ENCODE results near the gene SORCS1.

SORCS1 gene

GRCh38 chr10:106958589-106959361 is 205.7 kb downstream of the SORCS1 start:
- no peak for DNase-seq (ENCODE audit: extremely low read depth, low read depth)
- no peak overlapping the region for H3K4me3 ChIP-seq (replicated peaks; ENCODE audit: low read depth, low read length)
- TF ChIP-seq, protein P1, sequence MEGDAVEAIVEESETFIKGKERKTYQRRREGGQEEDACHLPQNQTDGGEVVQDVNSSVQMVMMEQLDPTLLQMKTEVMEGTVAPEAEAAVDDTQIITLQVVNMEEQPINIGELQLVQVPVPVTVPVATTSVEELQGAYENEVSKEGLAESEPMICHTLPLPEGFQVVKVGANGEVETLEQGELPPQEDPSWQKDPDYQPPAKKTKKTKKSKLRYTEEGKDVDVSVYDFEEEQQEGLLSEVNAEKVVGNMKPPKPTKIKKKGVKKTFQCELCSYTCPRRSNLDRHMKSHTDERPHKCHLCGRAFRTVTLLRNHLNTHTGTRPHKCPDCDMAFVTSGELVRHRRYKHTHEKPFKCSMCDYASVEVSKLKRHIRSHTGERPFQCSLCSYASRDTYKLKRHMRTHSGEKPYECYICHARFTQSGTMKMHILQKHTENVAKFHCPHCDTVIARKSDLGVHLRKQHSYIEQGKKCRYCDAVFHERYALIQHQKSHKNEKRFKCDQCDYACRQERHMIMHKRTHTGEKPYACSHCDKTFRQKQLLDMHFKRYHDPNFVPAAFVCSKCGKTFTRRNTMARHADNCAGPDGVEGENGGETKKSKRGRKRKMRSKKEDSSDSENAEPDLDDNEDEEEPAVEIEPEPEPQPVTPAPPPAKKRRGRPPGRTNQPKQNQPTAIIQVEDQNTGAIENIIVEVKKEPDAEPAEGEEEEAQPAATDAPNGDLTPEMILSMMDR (IDR thresholded peaks at IDR 0.05; ENCODE audit: low read depth, low read length, missing control alignments): no peak

DNA sequence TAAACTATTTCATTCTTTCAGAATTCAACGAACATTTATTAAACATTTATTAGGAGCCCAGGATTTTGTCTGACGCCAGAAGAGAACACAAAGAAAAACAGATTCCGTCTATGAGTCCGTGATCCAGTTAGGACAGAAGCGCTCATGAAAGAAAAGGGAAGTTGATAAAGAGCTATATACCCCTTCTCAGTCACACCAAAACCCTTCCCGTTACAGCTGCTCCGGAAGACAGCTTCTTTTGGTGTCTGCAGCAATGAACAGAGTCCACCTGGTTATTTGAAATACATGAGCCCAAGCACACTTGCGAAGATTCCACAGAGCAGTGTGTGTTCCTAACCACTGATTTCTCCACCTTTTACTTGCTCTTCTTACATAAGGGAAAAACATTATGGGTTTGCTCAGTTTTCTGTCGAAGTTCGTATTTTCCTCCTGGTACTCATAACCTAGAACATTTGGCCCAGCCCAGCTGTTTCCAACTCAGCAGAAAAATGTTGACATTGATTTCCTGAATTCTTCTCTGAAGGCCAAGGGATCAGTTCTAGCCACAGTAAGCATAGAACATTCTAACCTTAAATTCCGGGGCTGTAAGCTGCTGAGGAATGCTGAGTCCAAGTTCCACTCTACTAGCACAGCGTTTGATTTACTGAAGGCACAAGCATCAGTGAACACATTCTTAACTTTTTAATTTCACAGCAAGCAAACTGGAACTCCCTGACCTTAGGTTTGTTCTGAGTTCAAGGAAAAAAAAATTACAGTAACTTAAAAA is 206.5 kb downstream of the SORCS1 start:
- TF ChIP-seq, protein P1 (IDR thresholded peaks at IDR 0.05; ENCODE audit: low read depth, low read length, missing control alignments): no peak
- no peak overlapping the region for H3K4me3 ChIP-seq (replicated peaks; ENCODE audit: low read depth, low read length)
- no peak for DNase-seq (ENCODE audit: extremely low read depth, low read depth)

GRCh38 chr10:106956216-106956915 is 208.1 kb downstream of the SORCS1 start:
- TF ChIP-seq, protein P1 (IDR thresholded peaks at IDR 0.05; ENCODE audit: low read depth, low read length, missing control alignments): no peak
- no peak for DNase-seq (ENCODE audit: extremely low read depth, low read depth)
- no peak overlapping the region for H3K4me3 ChIP-seq (replicated peaks; ENCODE audit: low read depth, low read length)

GRCh38 chr10:106955133-106955532 is 209.4 kb downstream of the SORCS1 start:
- no peak for DNase-seq (ENCODE audit: extremely low read depth, low read depth)

GRCh38 chr10:106952033-106952432 is 212.5 kb downstream of the SORCS1 start:
- TF ChIP-seq, protein P1 (IDR thresholded peaks at IDR 0.05; ENCODE audit: low read depth, low read length, missing control alignments): no peak
- no peak for DNase-seq (ENCODE audit: extremely low read depth, low read depth)
- no peak overlapping the region for H3K4me3 ChIP-seq (replicated peaks; ENCODE audit: low read depth, low read length)

More at GRCh38 chr10:106955133-106955532, 209.4 kb downstream of the SORCS1 start:
- TF ChIP-seq, protein P1 (IDR thresholded peaks at IDR 0.05; ENCODE audit: low read depth, low read length, missing control alignments): no peak
- no peak overlapping the region for H3K4me3 ChIP-seq (replicated peaks; ENCODE audit: low read depth, low read length)

DNA sequence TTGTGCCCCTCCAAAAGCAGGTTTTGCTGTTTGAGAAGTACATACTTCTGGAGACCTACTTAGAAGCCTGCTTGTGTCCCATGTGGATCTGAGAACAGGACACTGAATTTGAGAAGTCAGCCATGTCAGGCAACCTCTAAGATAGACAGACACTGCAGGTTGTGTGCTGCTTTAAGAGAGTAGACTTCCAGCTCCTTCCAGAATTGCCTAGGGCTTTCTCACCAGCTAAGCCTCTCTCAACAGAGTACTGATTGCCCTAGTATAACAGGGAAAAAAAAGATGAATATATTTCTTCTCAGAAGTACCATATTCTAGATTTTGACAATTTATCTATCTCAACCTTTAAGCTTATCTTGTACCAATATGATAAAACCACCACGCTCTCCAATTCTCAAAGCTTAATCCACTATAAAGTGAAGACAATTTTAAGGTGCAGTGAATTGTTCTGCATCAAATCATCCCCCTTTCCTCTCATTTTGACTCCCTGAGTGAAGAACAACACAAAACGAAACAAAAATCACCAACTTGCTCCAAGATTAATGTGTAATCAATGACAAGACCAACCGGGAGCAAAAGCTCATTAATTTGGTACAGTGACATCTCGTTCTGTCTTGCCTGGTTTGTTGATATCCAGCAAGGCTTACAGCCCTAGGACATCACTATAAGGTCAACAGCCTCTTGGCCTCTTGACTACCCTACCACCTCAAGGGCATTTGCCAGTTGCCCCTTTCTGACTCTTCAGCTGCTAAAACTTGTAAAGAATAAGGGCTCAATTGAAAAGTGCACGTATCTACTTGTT is 214.6 kb downstream of the SORCS1 start:
- TF ChIP-seq, protein P1 (IDR thresholded peaks at IDR 0.05; ENCODE audit: low read depth, low read length, missing control alignments): no peak
- no peak overlapping the region for H3K4me3 ChIP-seq (replicated peaks; ENCODE audit: low read depth, low read length)
- DNase-seq (ENCODE audit: extremely low read depth, low read depth): no peak
